Measurements from ENCODE around the gene SDK2.

The SDK2 gene

GRCh38 chr17:73635101-73635817, 9.0 kb downstream of the SDK2 start:
- no peak overlapping the region for H3K4me3 ChIP-seq (ENCODE audit: low read length)
- no peak for TF ChIP-seq CTCF (conservative IDR thresholded peaks at IDR 0.05; ENCODE audit: low read depth, low read length)
- DNase-seq (ENCODE audit: low read depth) = no peak

- no peak overlapping the region for H3K4me3 ChIP-seq (ENCODE audit: low read length)
- DNase-seq (ENCODE audit: low read depth) = no peak
- TF ChIP-seq CTCF (conservative IDR thresholded peaks at IDR 0.05; ENCODE audit: low read depth, low read length) = no peak
These were observed 9.6 kb downstream of the SDK2 start for GRCh38 chr17:73634629-73635028.

- no peak overlapping the region for H3K4me3 ChIP-seq (ENCODE audit: low read length)
- no peak for TF ChIP-seq CTCF (conservative IDR thresholded peaks at IDR 0.05; ENCODE audit: low read depth, low read length)
- DNase-seq (ENCODE audit: low read depth) = no peak
These were observed 10.5 kb downstream of the SDK2 start for GRCh38 chr17:73633736-73634135.

- H3K4me3 ChIP-seq (ENCODE audit: low read length) = no peak overlapping the region
- TF ChIP-seq CTCF (conservative IDR thresholded peaks at IDR 0.05; ENCODE audit: low read depth, low read length) = no peak
- DNase-seq (ENCODE audit: low read depth) = no peak
These were observed 11.7 kb downstream of the SDK2 start for GRCh38 chr17:73632513-73632912.

- no peak overlapping the region for H3K4me3 ChIP-seq (ENCODE audit: low read length)
- TF ChIP-seq CTCF (conservative IDR thresholded peaks at IDR 0.05; ENCODE audit: low read depth, low read length) = no peak
- DNase-seq (ENCODE audit: low read depth) = no peak
These were observed 13.2 kb downstream of the SDK2 start for GRCh38 chr17:73630965-73631595.

- no peak for TF ChIP-seq CTCF (conservative IDR thresholded peaks at IDR 0.05; ENCODE audit: low read depth, low read length)
- no peak for DNase-seq (ENCODE audit: low read depth)
These were observed 13.7 kb downstream of the SDK2 start for GRCh38 chr17:73630531-73630930.

More at GRCh38 chr17:73630531-73630930, 13.7 kb downstream of the SDK2 start:
- H3K4me3 ChIP-seq (ENCODE audit: low read length) = no peak overlapping the region
